Measurements from ENCODE around the gene CLOCK. TPM values are rescaled to one million over a fixed set of nuclear protein-coding genes. Genes with fewer than 3 reads are reported as not detected.
"Not testable (repeated sequence)": the region's sequence is repeated elsewhere in the genome, so short reads cannot be mapped to it uniquely, and the experiment has no call there.

The CLOCK gene
- total RNA-seq (2021) (13.3 and 19.4 TPM in 2 replicates), Bru-seq, nascent RNA (percentile 80 among the genes with signal in this experiment), BruChase-seq, experiment 1, labeled RNA remaining after a 2-hour chase (percentile 87 among the genes with signal in this experiment), BruChase-seq, experiment 2, labeled RNA remaining after a 6-hour chase (percentile 78 among the genes with signal in this experiment)
- long read RNA-seq, partial matches to known transcripts: 3 of 17 reads
- long read RNA-seq, other reads (novel, unspliced or antisense): 14 of 17 reads

GRCh38 chr4:55546756-55547465, at the start of gene CLOCK:
Gene CLOCK (minus strand): TSS chr4:55546909. CDS start chr4:55482785, 64,124 bp downstream.
- ChIA-PET CTCF (interaction anchor here (0.6 kb wide), 1 partner anchor 295 kb away, joined by 3 read pairs; no protein-coding TSS in a partner anchor), POLR2A (ENCODE audit: unreplicated experiment) (no interaction called here)
- no TSS peak for BruUV-seq (replicated peaks)
- TF ChIP-seq CTCF (conservative IDR thresholded peaks at IDR 0.05): peak; percentile 58
- TF ChIP-seq EZH2 (IDR thresholded peaks at IDR 0.05; ENCODE audit: low read depth): no peak
- no peaks in the 10 kb centered on the region for H3K9me2 ChIP-seq (ENCODE audit: insufficient read depth)
- peak within 1 kb of the TSS; percentile 75 for H3K4me3 ChIP-seq
- H3K4me1 ChIP-seq (replicated peaks; ENCODE audit: insufficient read depth): peaks cover 41% of the 10 kb centered on the region
- H3F3A ChIP-seq (ENCODE audit: insufficient read depth, low read depth): peaks cover 37% of the 10 kb centered on the region
- H3K79me2 ChIP-seq (ENCODE audit: low read depth): peaks cover 31% of the 10 kb centered on the region
- H3K27ac ChIP-seq: peak within 1 kb of the TSS; percentile 80
- no peaks in the 10 kb centered on the region for H3K27me3 ChIP-seq (ENCODE audit: insufficient read depth, low read depth)
- H4K20me1 ChIP-seq (ENCODE audit: insufficient read depth): no peaks in the 10 kb centered on the region; the same call in 1 of the 2 replicates
- no peaks in the 10 kb centered on the region for H3K36me3 ChIP-seq (ENCODE audit: low read depth)
- peak within 1 kb of the TSS; percentile 90 for H2AFZ ChIP-seq
- intact Hi-C loops (cut with micrococcal nuclease; ENCODE audit: unreplicated experiment): loop anchor here (2.0 to 10.0 kb wide), 5 partner anchors 90 to 306 kb away; partner anchors contain the start of genes EXOC1, NMU and SRD5A3
- no peaks in the 10 kb centered on the region; the same call in 1 of the 2 replicates for H3K9me3 ChIP-seq (ENCODE audit: insufficient read depth, low read depth)
- H3K4me2 ChIP-seq: peak within 1 kb of the TSS; percentile 91
- peak; percentile 50 to 80 for DNase-seq

- POLR2A ChIA-PET (ENCODE audit: unreplicated experiment): no interaction called here
- H2AFZ ChIP-seq: no peak within 1 kb of the TSS
- H3K79me2 ChIP-seq (ENCODE audit: low read depth): no peaks in the 10 kb centered on the region
- H3F3A ChIP-seq (ENCODE audit: insufficient read depth, low read depth): no peaks in the 10 kb centered on the region
- no peaks in the 10 kb centered on the region for H3K9me2 ChIP-seq (ENCODE audit: insufficient read depth)
- no peak for DNase-seq
- H3K36me3 ChIP-seq (ENCODE audit: low read depth): no peaks in the 10 kb centered on the region
- CTCF ChIA-PET: interaction anchor here (0.5 kb wide), 1 partner anchor 46 kb away, joined by 3 read pairs; no protein-coding TSS in a partner anchor
- H3K27me3 ChIP-seq (ENCODE audit: insufficient read depth, low read depth): no peaks in the 10 kb centered on the region
- H3K27ac ChIP-seq: no peak within 1 kb of the TSS
- no peak within 1 kb of the TSS for H3K4me2 ChIP-seq
- intact Hi-C loops (cut with micrococcal nuclease; ENCODE audit: unreplicated experiment): no loop called here
- no peak within 1 kb of the TSS for H3K4me3 ChIP-seq
- no peaks in the 10 kb centered on the region for H3K4me1 ChIP-seq (replicated peaks; ENCODE audit: insufficient read depth)
- BruUV-seq (replicated peaks): no TSS peak
- TF ChIP-seq EZH2 (IDR thresholded peaks at IDR 0.05; ENCODE audit: low read depth) (no peak), CTCF (conservative IDR thresholded peaks at IDR 0.05) (no peak)
- no peaks in the 10 kb centered on the region for H4K20me1 ChIP-seq (ENCODE audit: insufficient read depth)
- H3K9me3 ChIP-seq (ENCODE audit: insufficient read depth, low read depth): no peaks in the 10 kb centered on the region
These were observed 45.3 kb upstream of the CLOCK start, which contains the start of gene PDCL2 for GRCh38 chr4:55592014-55592413. Gene PDCL2 (minus strand): TSS chr4:55592245. CDS start chr4:55592109, 136 bp downstream.

GRCh38 chr4:55588160-55588559, 41.5 kb upstream of the CLOCK start:
- intact Hi-C loops (cut with micrococcal nuclease; ENCODE audit: unreplicated experiment): no loop called here
- POLR2A ChIA-PET (ENCODE audit: unreplicated experiment): no interaction called here
- CTCF ChIA-PET: no interaction called here

GRCh38 chr4:55582773-55583172, 36.1 kb upstream of the CLOCK start:
- H3K4me3 ChIP-seq; H3K9me3 ChIP-seq (ENCODE audit: insufficient read depth, low read depth); H3K9me2 ChIP-seq (ENCODE audit: insufficient read depth); CTCF ChIA-PET; H2AFZ ChIP-seq; intact Hi-C loops (cut with micrococcal nuclease; ENCODE audit: unreplicated experiment); H3K4me2 ChIP-seq; DNase-seq; H3K27me3 ChIP-seq (ENCODE audit: insufficient read depth, low read depth); H3K36me3 ChIP-seq (ENCODE audit: low read depth); POLR2A ChIA-PET (ENCODE audit: unreplicated experiment); BruUV-seq (replicated peaks); H3K79me2 ChIP-seq (ENCODE audit: low read depth); H4K20me1 ChIP-seq (ENCODE audit: insufficient read depth); H3F3A ChIP-seq (ENCODE audit: insufficient read depth, low read depth); H3K27ac ChIP-seq: not testable (repeated sequence)
- peaks cover 10% of the 10 kb centered on the region; the same call in 1 of the 2 replicates for H3K4me1 ChIP-seq (replicated peaks; ENCODE audit: insufficient read depth)

More at GRCh38 chr4:55588160-55588559, 41.5 kb upstream of the CLOCK start:
- no peaks in the 10 kb centered on the region for H3K36me3 ChIP-seq (ENCODE audit: low read depth)
- H3K4me1 ChIP-seq (replicated peaks; ENCODE audit: insufficient read depth): no peaks in the 10 kb centered on the region
- BruUV-seq (replicated peaks): no TSS peak
- no peak overlapping the region for H2AFZ ChIP-seq
- no peak overlapping the region for H3K27ac ChIP-seq
- no peaks in the 10 kb centered on the region for H3K79me2 ChIP-seq (ENCODE audit: low read depth)
- no peak overlapping the region for H3K4me2 ChIP-seq
- no peaks in the 10 kb centered on the region for H3F3A ChIP-seq (ENCODE audit: insufficient read depth, low read depth)
- H4K20me1 ChIP-seq (ENCODE audit: insufficient read depth): no peaks in the 10 kb centered on the region
- DNase-seq: no peak
- H3K9me3 ChIP-seq (ENCODE audit: insufficient read depth, low read depth): no peaks in the 10 kb centered on the region
- H3K4me3 ChIP-seq: no peak overlapping the region
- H3K9me2 ChIP-seq (ENCODE audit: insufficient read depth): no peaks in the 10 kb centered on the region
- no peaks in the 10 kb centered on the region for H3K27me3 ChIP-seq (ENCODE audit: insufficient read depth, low read depth)
- TF ChIP-seq CTCF (conservative IDR thresholded peaks at IDR 0.05): no peak
- TF ChIP-seq EZH2 (IDR thresholded peaks at IDR 0.05; ENCODE audit: low read depth): no peak
